ENCODE data around the gene GPR55. TPM values are rescaled to one million over a fixed set of nuclear protein-coding genes. Genes with fewer than 3 reads are reported as not detected.

GPR55 gene
- total RNA-seq, 2 donors from 2014 or later = not detected

DNA sequence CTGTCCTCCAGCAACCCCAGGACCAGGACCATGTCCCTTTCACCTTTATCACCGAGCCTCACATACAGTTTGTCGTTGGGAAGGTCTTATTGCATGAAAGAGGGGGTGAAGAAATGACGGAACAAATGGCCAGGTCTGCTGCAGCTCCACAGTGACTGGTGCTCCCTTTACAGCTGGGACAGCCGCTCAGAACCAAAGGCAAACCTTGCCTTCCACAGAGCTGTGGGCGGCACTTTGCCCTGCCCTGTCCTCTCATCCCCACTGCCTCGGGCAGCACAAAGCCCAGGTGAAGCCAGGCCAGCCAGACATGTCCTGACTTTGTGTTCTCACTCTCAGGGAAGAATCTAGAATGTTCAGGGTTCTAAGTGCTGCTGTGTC, 961 bp downstream of the GPR55 start:
- Histone ChIP-seq H3K4me1 (no peaks in the 10 kb centered on the region), H3K27me3 (no peaks in the 10 kb centered on the region), H3K9me3 (no peaks in the 10 kb centered on the region), H3K36me3 (replicated peaks in 1 of 2; ENCODE audit: insufficient read depth in 1 of 2, low read depth in 2 of 2) (no peaks in the 10 kb centered on the region), H3K27ac (no peak overlapping the region), H3K4me3 (no peak overlapping the region)
- intact Hi-C loops (cut with DNase I) = no loop called here
- ATAC-seq = no peak
- TF ChIP-seq, protein P1, sequence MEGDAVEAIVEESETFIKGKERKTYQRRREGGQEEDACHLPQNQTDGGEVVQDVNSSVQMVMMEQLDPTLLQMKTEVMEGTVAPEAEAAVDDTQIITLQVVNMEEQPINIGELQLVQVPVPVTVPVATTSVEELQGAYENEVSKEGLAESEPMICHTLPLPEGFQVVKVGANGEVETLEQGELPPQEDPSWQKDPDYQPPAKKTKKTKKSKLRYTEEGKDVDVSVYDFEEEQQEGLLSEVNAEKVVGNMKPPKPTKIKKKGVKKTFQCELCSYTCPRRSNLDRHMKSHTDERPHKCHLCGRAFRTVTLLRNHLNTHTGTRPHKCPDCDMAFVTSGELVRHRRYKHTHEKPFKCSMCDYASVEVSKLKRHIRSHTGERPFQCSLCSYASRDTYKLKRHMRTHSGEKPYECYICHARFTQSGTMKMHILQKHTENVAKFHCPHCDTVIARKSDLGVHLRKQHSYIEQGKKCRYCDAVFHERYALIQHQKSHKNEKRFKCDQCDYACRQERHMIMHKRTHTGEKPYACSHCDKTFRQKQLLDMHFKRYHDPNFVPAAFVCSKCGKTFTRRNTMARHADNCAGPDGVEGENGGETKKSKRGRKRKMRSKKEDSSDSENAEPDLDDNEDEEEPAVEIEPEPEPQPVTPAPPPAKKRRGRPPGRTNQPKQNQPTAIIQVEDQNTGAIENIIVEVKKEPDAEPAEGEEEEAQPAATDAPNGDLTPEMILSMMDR (IDR thresholded peaks at IDR 0.05) = no peak
- no peak for TF ChIP-seq POLR2A (IDR thresholded peaks at IDR 0.05)
- DNase-seq = no peak
- WGBS, 2 donors = 58 to 59% methylated on average over 4 to 6 of the region's 6 CpGs

DNA sequence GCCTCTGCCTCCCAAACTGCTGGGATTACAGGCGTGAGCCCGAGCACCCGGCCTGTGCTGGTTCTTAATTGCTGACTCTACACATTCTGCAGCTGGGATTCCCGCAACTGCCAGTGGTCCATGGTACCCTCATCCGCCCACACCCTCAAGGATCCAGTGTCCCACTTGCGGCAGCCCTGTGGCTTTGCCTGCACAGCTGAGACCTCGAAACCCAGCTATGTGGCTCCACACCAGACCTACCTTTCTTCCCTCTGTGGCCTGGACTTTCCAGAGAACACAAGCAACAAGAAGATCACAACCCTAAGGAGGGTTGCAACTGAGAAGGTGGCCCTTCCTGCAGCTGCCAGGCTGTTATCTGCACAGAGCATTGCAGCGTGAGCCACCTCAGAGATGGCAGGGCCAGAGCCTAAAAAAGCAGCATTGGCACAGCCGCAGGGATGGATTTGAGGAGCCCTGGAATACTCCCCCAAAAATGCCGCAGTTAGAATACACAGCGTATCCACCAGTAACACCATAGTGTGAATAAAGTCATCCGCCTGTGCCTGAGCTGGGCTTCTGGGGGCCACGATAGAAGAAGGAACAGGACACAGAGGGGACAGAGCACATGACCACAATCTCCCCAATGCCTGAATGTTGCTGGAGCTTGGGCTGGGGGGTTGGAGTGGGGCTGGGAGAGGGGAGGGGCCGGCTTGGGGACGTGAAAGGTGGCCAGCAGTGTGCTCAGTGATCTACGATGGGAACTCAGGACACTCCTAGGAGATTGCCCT, 1.9 kb downstream of the GPR55 start:
- intact Hi-C loops (cut with DNase I) = no loop called here
- TF ChIP-seq POLR2A (IDR thresholded peaks at IDR 0.05) = no peak
- TF ChIP-seq, protein P1 (IDR thresholded peaks at IDR 0.05) = no peak
- 71 to 81% methylated on average over 14 to 16 of the region's 16 CpGs for WGBS, 2 donors
- no peaks in the 10 kb centered on the region for H3K4me1 ChIP-seq
- no peaks in the 10 kb centered on the region for H3K36me3 ChIP-seq (replicated peaks in 1 of 2; ENCODE audit: insufficient read depth in 1 of 2, low read depth in 2 of 2)
- ATAC-seq (no peak), DNase-seq (peak in 1 of 4 donors; percentile 7)
- H3K9me3 ChIP-seq = no peaks in the 10 kb centered on the region
- H3K4me3 ChIP-seq = no peak overlapping the region
- no peak overlapping the region for H3K27ac ChIP-seq
- no peaks in the 10 kb centered on the region for H3K27me3 ChIP-seq

DNA sequence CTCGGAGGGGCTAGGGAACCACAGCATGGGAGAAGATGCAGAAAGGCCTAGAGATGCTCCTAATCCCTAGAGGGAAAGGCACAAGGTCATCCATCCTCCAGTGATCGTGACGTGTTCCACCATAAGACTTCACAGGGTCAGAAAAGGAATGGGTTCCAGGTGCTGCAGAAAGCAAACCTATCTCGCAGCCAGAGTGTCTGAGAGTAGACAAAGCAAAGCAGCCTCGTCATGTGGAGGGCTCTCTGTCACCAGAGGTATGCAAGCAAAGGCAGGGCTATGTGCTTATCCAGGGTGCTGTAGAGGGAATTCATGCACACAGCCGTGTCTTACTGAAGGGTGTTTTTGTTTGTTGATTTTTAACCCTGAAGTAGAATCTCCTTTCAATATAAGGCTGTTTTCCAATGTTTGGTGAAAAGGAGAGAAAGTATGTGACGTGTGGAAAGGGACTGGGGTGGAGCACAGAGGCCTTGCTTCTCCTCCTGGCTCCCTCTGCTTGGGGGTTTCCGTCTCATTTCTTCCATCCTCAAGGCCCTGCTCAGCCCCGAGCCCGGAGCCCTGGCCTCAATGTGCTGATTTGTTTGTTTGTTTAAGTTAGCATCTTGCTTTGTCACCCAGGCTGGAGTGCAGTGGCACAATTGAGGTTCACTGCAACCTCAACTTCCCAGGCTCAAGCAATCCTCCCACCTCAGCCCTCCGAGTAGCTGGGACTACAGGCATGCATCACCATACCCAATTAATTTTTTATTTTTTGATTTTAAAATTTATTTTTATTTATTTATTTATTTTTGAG, 3.0 kb downstream of the GPR55 start:
- ATAC-seq (no peak), DNase-seq (no peak)
- H3K4me3 ChIP-seq = no peak overlapping the region
- intact Hi-C loops (cut with DNase I) = no loop called here
- 69% methylated on average over 11 of the region's 11 CpGs for WGBS, 2 donors
- TF ChIP-seq, protein P1 (IDR thresholded peaks at IDR 0.05) = no peak
- TF ChIP-seq POLR2A (IDR thresholded peaks at IDR 0.05) = no peak
- H3K9me3 ChIP-seq = no peaks in the 10 kb centered on the region
- H3K36me3 ChIP-seq (replicated peaks in 1 of 2; ENCODE audit: insufficient read depth in 1 of 2, low read depth in 2 of 2) = no peaks in the 10 kb centered on the region
- no peaks in the 10 kb centered on the region for H3K27me3 ChIP-seq
- no peaks in the 10 kb centered on the region for H3K4me1 ChIP-seq
- no peak overlapping the region for H3K27ac ChIP-seq

DNA sequence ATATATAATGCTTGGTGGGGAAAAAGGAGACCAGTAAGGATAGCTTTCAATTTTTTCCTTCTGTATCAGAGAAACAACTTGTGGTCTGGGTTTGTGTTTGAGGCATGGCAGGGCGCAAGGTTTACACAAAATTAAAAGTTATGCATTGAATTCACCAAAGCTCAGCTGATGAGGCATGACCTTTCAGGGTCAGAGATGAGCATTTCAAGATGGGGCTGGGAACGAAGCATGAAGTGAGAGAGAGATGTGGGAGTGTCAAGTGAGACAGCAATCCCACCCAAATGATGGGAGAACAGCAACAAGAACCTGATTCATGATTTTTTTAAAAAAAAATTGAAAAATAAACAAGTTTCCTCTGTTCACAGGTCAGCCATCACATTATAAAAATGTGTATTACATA, 4.9 kb downstream of the GPR55 start:
- intact Hi-C loops (cut with DNase I) = no loop called here
- TF ChIP-seq, protein P1 (IDR thresholded peaks at IDR 0.05) = no peak
- no peak for TF ChIP-seq POLR2A (IDR thresholded peaks at IDR 0.05)
- no peaks in the 10 kb centered on the region for H3K27me3 ChIP-seq
- no peaks in the 10 kb centered on the region for H3K36me3 ChIP-seq (replicated peaks in 1 of 2; ENCODE audit: insufficient read depth in 1 of 2, low read depth in 2 of 2)
- no peak overlapping the region for H3K27ac ChIP-seq
- H3K9me3 ChIP-seq = no peaks in the 10 kb centered on the region
- no peak for DNase-seq
- H3K4me1 ChIP-seq = no peaks in the 10 kb centered on the region
- WGBS, 2 donors = 42 to 64% methylated on average over 2 of the region's 2 CpGs
- no peak for ATAC-seq
- no peak overlapping the region for H3K4me3 ChIP-seq
